ENCODE measurements around the gene MAP7D3.
"Not testable (repeated sequence)": the region's sequence is repeated elsewhere in the genome, so short reads cannot be mapped to it uniquely, and the experiment has no call there.

MAP7D3 gene

DNA sequence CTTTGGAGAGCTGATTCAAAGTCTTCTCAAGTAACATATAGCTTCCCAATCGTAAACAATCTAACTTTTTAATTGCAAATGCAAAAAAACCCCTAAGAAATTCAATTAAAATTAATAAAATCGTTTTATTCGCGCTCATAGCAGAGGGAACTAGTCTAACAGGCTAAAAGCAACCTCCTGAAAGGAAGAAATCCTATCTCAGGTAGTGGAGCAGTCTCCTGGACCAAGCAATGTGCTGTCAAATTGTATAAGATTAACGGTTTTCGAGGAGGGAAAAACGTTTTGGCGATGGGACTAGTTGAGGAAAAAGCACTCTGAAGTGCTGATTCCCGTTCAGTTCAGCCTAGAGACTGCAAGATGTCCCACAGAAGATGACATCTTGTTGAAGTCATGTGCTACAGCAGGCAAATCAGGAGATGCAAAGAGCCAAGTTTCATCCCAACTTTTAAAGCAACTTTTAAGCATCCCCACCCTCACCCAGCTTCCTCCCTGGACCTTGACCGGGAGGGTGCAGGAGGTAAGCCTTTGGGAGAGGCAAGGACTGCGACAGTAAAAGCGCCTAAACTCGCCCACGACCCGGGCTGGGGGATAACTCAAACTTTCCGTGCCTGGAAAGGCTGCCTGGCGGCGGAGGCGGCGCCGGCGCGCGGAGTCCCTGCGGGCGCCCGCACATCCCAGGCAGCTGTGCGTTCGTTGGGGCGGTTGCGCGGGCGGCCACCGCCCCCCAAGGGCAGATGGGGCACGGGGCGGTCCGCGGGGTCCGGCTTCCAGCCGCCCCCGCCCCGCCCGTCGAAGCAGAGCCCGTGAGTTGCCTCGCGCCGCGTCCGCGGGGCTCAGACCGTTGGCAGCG is 784 bp downstream of the MAP7D3 start:
- peak; percentile 57 for DNase-seq

DNA sequence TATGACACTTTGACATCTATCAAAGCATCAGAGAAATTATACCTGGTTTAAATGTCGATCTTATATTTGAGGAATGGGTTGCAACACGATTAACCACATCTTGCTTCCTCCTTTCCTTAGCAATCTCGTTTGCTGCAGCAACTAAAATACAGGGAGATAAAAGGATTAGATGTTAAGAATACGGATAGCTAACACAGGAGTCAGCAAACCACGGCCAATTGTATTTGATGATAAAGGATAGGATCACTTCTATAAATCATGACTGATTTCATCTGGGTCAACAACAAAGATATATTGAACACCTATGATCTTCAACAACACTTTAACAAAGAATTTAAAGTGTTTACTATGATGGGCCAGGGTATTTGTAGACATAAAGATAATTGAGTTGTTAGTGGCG is 5.0 kb downstream of the MAP7D3 start:
- DNase-seq = no peak

DNA sequence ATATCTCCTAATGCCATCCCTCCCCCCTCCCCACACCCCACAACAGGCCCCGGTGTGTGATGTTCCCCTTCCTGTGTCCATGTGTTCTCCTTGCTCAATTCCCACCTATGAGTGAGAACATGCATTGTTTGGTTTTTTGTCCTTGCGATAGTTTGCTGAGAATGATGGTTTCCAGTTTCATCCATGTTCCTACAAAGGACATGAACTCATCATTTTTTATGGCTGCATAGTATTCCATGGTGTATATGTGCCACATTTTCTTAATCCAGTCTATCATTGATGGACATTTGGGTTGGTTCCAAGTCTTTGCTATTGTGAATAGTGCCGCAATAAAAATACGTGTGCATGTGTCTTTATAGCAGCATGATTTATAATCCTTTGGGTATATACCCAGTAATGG is 13.4 kb downstream of the MAP7D3 start:
- DNase-seq = not testable (repeated sequence)

DNA sequence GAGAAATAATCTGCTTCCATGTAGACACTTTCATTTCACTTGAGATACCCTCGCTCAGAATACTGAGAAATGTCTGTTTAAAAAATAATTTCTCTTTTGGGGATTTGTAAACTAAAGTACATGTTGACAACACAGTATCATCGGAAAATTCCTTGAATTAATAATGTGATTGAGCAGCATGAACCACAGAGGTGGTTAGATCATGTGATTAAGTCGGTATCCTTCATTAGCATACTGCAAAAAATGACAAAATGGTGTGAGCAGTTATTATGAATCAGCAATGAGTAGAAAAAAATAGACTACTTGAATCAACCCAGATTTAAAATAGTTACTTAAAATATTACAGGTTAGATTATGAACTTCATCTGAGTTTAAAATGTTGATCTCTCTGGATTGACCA is 14.1 kb downstream of the MAP7D3 start:
- DNase-seq = no peak

DNA sequence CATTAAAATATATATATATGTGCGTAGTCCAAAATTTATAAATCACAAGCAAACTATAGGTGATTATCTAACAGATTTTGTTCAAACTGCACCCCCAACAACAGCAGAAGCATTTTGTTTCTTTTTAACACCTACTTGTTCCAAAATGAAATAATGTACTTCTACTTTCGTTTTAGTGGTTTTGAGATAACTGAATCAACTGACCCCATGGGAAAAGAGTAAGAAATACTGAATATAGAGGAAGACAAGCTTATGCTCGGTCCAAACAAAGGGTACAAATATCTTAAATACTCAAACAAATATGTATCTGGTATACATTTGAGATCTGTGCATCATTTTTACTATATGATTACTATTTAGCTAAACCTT is 22.4 kb downstream of the MAP7D3 start:
- DNase-seq = no peak

DNA sequence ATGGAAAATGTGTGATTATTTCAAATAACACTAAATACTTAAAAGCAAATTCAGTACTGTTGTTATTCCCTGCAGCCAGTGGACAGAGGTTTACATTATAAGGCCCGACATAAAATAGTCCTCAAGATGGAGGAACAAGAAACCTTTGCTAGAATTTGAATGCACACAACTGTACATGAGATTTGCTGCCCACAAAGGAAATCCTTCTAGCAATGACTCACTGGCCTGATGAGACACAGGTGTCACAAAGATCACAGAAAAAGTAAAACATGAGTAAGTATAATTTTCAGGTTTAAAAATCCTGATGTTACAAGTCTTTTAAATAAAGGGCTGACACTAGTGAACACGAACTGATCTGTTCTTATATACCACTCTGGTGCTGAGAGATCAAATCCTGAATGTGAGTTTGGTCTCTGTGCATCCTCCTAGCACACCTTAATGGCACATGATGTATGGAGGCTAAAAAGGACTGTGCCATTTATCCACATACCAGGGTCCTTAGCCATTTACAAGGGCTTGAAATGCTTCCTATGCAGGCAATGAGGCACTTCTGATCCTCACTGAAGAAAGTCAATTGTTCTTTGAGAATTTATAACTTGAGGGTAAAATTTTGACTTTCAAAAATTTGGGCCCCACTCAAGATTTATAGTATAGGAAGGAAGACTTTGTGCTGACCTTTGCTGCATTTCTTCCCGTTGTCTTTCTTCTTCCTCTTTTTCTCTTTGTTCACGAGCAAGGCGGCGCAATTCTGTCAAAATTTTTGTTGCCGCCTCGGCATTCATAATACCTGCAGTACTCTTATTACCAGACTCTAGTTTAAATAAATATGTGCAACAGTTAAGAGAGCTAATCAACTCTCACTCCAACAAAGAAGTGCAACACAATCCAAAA is 23.0 kb downstream of the MAP7D3 start:
- no peak for DNase-seq

DNA sequence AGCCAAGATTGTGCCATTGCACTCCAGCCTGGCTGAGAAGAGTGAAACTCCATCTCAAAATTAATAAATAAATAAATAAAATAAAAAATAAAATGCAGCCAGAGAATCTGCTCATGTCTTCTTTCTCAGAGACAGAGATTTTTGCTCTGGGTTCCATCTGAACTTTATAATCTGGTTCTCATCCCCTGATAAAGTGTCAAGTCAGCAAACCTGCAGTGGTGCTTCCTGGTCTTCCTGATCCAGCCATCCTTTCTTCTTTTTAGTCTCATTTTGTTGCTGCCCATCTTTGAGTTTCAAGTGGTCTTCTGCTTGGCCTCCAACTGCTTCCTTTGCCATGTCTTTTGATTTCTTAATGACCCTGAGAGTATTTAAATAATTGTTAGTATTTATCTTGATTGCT is 24.1 kb downstream of the MAP7D3 start:
- no peak for DNase-seq

DNA sequence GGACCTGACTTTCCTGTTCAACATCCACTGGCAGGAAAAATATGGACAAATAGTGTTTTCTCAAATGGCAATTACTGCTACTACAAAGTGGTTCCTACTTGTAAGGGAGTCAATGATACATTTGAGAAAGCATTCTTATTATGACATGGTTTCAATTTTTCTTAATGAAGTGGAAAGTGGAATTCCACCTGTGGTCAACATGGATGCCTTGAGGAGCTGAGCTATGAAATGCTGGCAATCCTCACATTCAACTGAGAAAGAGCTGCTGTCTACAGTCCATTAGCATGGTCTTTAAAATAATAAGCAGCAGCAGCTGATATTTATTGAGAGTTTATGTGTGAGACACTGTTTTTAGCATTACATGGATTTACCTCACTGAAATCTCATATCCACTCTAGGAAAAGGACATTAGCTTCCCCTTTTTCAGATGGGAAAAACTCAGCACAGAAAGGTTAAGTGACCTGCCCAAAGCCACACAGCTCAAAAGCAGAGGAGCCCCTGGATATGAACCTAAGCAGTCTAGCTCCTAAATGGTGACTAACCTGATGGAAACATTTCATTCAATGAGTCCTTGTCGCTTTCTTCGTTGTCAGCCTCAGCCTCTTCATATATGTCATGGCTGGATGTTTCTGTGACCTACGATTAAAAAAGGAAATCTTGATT is 29.2 kb downstream of the MAP7D3 start:
- DNase-seq = no peak

DNA sequence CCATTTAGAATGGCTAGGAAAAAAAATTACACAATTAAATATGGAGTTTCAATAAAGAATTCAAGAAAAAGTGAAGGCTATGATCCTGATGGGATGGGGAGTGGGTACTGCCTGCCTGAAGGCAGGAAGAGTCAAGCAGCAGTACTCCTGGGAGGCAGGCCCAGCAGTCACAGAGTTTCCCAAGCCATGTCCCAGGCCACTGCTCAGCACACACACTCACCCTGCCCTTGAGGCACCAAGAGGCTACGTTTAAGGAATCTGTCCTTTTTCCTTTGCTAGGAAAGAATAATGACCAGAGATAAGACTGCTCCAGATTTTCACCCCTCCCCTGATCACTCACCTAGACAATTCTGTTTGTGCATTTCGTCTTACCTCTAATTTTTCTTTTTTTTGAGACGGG is 30.2 kb downstream of the MAP7D3 start:
- DNase-seq = no peak

DNA sequence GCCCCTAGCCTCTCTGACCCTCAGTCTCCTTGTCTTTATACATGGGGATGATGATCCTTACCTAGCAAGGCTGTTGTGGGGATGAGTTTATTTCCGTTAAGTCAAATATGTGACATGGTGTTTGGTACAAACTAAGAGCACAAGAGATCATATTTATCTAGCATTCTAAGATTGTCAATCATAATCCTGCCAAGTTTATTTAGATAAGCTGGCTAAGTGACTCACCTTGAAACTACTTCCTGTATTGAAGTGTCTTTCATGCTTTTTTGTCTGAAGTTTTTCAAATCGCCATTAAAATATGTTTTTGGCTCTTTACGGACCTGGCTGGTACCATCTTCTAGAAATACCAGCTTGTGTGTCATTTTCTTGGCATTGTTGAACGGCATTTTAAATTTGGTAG is 30.7 kb downstream of the MAP7D3 start:
- no peak for DNase-seq

DNA sequence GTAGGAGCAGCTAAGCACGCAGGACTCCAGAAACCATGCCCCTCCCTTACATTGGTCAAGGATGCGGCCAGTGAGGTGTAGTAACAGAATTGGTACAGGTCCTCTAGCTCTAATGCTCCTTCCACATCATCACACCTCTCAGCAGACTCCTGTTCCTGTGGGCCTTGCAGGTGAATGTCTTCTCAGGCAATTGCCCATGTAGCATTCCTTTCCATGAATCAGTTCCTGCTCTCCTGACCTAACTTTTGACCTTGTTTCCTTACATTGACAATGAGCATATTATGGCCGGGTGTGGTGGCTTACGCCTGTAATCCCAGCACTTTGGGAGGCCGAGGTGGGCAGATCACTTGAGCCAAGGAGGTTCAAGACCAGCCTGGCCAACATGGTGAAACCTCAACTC is 31.3 kb downstream of the MAP7D3 start:
- no peak for DNase-seq

DNA sequence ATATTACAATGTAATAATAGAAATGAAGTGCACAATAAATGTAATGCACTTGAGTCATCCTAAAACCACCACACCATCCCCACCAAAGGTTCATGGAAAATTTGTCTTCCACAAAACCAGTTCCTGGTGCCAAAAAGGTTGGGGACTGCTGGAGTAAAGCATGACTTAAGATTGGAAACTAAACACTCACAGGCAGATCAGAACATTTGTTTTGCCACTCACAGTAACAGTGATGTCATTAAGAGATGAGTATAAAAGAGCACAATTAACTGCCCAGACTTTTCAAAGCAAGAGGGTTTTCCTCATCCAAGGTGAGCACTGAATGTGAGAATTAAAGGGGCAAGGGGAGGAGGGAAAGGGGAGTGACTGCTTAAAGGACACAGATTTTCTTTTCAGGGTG is 35.6 kb downstream of the MAP7D3 start:
- no peak for DNase-seq

DNA sequence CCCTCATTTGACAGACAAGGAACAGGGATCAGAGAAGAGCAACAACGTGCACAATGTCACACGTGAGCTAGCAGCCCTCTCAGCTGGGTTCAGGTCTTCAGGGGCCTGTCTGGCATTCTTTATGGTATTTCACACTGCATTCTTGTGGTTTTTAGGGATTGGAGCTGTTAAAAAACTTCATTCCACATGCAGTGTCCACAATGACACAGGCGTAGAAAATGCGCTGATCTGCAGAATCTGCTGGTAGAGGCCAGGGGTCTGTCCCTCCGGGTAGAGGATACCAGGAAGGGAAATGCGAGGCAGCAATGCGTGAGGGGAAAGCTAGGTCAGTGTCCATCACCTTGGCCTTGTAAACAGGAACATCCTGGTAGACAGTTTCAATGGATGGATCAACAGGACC is 36.6 kb downstream of the MAP7D3 start:
- no peak for DNase-seq

DNA sequence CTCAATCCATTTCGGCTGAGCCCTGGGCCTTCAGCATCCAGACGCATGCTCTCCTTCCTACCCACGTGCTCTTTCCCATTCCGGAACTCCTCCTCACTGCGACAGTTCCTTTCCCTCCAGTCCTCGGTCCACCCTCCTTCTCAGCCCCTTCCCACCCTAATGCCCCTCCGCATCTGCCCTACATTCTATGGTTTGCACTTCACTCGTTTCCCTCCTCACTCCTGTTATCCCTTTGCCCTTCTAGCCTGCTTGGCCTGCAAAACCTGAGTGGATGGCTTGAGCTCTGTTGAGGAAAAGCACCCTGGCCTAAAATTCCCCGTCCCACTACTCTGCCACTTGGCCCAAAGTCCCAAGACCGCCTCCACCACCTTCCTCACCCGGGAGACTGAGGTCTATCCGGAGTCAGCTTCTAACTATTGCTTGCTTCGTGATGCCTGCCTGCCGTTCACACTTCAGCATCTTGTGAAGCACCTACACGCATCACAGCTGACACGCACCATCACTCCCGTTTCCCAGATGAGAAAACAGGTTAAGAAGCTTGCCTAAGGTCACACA is 38.6 kb downstream of the MAP7D3 start:
- DNase-seq = no peak

DNA sequence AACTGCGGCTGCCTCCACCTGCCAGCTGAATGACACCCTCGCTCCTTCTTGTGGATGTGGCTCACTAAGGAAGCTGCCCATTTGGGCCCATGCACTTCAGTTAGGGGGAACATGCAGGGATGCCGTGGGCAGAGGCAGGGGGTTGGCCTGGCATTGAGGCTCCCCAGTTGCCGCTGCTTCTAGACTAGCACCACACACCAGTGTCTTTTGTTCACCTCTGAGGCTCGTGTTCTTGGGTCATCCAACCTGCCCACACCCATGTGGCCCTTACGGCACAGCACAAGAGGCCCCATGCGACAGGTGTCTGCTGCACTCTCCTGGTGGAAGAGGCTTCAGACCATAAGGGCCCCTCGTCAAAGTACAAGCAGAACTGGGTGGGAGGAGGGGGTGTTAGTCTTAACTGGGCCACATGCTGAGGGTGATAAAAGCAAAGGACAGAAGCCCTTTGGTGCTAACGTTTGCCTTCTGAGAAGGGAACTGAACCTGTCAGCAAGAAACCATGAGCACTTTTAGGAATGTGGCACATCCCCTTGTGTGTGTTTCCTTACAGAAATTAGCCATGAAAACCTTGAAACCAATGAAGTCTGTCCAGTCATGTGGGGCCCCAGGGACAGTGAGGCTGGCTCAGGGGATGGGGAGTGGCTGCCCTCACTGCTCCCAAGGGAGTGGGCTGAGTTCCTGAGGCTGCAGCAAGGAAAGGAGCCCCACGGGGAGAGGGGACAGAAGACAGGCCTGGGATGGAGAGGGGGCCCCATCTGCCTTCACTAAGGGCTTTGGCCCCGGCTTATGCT is 39.2 kb downstream of the MAP7D3 start:
- no peak for DNase-seq

DNA sequence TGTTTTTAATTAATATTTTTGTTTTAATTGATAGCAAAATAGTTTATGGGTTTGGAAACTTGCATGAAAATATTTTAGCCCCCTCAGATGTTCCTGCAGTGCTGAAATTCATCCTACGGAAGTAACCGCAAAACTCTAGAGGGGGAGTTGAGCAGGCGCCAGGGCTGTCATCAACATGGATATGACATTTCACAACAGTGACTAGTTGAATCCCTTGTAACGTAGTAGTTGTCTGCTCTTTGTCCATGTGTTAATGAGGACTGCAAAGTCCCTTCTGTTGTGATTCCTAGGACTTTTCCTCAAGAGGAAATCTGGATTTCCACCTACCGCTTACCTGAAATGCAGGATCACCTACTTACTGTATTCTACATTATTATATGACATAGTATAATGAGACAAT is 40.4 kb downstream of the MAP7D3 start:
- no peak for DNase-seq

DNA sequence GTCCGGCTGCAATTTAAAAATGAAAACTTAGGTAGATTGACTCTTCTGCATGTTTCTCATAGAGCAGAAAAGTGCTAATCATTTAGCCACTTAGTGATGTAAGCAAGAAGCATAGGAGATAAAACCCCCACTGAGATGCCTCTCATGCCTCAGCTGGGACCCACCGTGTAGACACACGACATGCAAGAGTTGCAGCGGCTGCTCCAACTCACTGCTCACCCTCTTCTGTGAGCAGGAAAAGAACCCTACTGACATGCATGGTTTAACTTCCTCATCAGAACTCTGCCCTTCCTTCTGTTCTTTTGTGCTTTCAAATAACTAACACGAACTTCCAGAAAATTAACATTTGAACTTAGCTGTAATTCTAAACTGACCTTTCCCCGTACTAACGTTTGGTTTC is 41.0 kb downstream of the MAP7D3 start:
- DNase-seq = no peak

DNA sequence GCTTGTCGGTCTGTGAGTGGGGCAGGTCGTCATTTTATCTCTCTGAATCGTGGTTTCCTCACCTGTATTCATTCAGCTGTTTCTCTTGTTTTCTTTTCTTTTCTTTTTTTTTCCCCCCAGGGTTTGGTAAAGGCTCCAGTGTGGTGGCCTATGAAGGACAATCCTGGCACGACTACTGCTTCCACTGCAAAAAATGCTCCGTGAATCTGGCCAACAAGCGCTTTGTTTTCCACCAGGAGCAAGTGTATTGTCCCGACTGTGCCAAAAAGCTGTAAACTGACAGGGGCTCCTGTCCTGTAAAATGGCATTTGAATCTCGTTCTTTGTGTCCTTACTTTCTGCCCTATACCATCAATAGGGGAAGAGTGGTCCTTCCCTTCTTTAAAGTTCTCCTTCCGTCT is 41.4 kb downstream of the MAP7D3 start:
- no peak for DNase-seq

DNA sequence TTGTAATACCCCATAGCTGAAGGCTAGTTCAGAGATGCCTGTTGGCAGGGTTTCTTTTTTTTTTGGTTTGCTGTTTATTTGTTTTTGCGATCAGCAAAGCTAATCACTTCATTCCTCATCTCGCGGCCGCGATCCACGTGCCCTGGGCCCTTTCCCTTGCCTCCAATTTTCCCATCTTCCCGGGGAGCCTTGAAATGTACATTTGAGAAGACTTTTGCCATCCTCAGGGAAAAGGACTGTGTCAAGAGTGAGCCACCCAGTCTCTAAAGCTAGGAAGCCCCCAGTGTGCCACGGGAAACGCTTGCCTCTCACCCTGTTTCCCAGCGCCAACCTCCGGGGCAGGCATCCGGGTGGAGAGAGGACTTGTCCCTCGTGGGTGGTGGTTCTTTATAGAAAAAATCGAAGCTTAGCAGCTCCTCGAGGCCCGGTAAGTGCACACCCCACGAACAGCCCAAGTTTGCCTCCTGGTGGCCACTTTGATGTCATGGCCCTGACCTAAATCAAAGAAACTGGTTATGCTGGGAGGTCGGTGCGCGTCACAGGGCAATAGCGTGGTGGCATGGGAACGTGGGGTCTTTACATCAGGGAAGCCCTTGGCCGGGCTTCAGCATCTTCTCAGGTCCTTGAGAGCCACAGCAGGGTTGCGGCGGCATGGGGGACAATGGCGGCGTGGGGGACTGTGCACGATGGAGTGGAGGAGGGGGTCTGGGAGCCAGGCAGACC is 42.0 kb downstream of the MAP7D3 start:
- DNase-seq = peak; percentile 30

DNA sequence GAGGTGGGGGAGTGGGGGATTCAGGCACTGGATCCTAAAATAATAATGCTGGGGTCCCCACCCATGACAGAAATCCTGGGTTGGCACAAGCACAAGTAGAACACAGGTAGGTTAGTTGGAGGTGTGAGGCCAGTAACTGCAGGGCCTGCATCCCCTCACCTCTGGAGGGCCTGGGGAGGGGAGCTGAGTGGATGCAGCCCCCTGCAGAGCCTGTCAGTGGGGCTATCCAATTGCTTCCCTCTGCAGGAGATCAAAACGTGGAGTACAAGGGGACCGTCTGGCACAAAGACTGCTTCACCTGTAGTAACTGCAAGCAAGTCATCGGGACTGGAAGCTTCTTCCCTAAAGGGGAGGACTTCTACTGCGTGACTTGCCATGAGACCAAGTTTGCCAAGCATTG is 43.7 kb downstream of the MAP7D3 start:
- DNase-seq = no peak

DNA sequence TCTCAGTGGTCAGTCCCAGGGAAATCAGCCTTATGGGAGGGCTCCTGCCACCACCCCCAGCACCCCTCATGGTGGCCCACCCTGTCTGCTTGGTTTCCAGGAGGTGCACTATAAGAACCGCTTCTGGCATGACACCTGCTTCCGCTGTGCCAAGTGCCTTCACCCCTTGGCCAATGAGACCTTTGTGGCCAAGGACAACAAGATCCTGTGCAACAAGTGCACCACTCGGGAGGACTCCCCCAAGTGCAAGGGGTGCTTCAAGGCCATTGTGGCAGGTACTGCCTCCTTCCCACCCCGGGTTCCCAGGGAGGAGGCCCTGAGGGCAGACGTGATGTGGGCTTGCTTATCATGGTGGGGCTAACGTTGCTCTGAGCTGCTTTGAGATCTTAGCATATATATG is 44.3 kb downstream of the MAP7D3 start:
- DNase-seq = no peak

DNA sequence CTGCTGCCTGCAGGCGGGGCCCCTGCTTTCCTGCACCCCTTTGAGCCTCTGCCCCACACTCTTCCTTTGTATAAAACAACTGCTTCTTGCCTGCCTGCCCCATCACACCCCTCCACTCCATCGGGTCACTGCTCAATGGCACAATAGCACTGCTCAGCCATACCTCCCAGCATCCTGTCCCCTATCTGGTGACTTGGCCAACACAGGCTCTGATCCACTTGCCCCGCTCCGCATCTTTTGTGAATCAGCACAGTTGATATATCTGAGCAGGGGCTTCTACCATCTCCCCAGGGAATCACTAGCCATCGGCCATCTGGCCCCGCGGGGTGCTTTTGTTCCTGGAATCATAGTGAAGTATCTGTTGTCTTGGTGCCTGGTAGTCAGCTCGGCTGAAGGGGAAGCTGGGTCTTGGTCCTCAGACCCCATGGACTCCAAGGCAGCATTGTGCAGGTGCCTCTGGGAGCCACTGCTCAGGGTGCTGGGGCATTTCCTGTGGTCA is 45.3 kb downstream of the MAP7D3 start:
- DNase-seq = no peak
